HG03135 (cell line): ENCODE results near the gene CNIH1.
A peak's percentile ranks its signal among the peaks of the same experiment; 100 is the strongest.
"Not testable (repeated sequence)": the region's sequence is repeated elsewhere in the genome, so short reads cannot be mapped to it uniquely, and the experiment has no call there.

Experiments used
- ATAC-seq: cut with Tn5 transposase; IDR thresholded peaks from one replicate; pipeline ENCODE4 v1.9.1; 2021; ENCODE audit warnings: mild to moderate bottlenecking, moderate library complexity; ENCODE audit not compliant: unreplicated experiment

The CNIH1 gene

DNA sequence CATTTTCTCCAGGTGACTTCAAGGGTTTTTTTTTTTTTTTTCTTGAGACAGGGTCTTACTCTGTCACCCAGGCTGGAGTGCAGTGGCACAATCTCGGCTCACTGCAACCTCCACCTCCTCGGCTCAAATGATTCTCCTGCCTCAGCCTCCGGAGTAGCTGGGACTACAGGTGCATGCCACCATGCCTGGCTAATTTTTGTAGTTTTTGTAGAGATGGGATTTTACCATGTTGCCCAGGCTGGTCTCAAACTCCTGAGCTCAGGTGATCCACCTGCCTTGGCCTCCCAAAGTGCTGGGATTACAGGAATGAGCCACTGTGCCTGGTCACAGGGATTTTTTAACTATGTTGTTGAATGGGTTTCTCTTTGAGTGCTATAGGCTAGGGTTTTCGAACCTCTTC, 3.2 kb downstream of the CNIH1 start:
- ATAC-seq = not testable (repeated sequence)

DNA sequence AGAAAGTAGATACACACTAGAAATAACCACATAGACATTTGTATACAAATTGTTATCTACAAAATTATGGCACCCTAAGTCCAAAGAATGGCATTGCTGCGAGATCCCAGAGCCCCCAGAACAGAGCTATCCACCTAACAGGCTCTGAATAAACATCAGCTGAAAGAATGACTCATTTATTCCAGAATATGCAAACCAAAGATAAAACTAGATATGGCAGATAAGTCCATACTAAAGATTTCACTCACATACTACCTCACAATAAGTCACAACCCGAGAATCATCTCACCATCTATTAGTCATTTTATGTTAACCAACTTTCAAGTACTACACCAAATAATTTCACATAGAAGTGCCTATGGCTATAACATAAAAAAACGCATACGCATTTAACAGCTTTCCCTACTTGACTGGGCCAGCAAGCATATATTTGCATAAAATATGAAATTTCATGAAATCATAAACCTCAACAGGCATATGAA, 5.6 kb downstream of the CNIH1 start:
- ATAC-seq = no peak

DNA sequence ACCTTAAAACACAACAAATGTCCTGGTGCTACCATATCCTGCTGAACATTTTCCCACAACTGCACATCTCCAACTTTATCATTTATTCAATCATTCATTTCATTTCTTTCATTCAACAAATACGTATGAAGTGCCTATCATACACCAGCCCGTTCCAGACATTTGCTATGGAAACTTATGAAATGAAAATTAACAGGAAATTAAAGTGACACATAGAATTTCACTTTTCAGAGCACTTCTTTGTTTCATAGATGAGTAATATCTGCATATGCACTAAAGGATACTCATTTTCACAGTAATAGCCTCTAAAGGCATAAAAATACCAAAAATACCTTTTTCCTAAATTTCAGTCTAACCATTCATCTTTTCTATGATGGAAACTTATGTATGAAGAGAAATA, 12.6 kb downstream of the CNIH1 start:
- no peak for ATAC-seq

DNA sequence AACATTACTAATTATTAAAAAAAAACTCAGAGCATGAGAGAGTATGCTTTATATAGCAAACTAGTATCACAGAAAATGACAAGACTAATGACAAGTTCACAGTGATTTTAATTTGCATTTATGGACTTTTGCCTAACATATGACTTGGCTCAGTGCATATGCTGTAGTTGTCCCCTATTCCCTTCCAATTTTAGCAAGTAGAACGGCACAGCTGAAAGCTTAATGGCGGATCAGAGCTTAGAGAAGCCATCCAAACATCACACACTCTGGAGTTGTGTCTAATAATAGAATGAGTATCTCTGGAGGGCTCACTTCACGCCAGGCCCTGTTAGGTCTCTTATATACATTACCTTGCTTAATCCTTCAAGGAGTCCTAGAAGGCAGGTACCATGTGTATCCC, 13.3 kb downstream of the CNIH1 start:
- ATAC-seq = no peak

DNA sequence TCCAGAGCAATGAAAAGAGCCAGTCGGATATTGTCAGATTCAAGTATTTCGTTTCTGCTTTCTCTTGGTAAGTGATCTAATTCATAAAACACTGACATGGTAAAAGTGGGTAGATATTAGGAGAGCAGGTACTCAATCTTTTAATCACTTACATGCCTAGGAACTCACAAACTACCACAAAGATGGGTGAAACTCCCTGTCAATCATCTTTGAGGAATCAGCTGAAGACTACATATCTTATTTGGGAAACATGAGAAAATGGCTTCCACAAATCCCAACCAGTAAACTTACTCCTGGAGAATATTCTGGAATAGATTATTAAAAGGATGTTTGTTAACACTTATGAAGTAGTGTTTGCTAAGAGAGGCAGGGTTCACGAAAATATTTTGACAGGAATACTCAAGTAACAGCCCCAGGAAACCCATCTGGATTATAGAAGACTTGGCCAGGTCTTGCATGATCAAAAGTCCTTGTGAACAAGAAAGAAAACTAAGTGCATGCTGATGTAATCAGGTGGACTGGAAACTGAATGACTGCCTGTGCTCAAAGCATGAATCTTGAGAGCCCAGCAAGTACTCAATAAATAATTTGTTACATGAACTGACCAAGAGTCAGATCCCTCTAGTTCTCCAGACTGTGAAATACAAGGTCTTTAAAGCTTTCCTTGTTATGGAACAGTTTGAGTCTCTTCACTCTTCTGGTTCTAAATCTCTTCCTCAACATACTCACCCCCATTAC, 15.5 kb downstream of the CNIH1 start:
- no peak for ATAC-seq

DNA sequence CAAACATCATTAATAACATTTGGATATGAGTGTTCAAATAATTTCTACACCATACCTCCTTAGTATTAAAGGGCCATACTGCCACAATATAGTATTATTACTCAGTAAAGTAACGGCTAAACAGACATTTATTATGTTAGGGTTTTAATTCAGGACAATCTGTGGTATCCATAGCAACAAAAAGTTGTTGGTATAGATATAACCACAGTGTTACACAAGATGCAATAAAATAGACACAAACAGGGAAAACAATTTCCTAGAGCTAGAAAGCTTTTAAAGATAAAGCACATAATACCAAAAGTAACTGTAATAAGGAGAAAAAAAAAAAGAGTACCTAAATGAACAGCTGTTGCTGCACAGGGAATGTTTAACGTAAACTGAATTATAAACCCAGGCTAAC, 16.1 kb downstream of the CNIH1 start:
- no peak for ATAC-seq

DNA sequence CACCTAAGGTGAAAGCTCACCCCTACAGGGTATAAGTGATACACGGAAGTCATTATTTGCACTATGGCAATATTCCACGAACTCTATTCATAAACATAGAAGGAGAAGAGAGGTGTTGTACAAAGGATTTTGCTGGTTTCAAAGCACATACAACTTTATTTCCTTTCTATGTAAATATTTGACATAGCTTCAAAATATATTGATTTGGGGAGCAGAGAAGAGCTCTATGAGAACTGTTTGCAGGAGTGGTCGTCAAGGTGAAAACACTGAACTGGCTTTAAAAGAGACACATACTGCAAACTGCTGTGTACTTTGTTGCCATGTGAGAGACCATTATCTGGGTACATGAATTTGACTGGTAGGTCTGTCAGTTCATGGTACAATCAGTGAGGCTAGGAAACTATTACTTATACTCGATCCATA, 16.7 kb downstream of the CNIH1 start:
- ATAC-seq = no peak

DNA sequence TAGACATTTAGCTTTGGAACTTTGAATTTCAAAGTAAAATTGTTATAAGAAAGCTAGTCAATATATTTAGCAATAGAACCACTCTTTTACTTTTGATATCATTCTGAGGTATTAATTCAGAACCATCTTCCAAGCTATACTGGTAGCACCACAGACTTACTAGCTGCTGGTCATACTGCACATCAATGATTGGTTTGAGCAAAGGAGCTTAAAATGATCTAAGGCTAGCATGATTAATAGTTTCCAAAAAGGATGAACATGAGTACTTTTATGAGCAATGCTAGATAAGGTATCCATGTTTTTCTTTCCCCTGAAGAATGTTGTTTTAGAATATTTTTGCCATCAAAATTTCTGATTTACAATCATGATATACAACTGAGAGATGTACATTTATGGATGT, 17.2 kb downstream of the CNIH1 start:
- no peak for ATAC-seq

DNA sequence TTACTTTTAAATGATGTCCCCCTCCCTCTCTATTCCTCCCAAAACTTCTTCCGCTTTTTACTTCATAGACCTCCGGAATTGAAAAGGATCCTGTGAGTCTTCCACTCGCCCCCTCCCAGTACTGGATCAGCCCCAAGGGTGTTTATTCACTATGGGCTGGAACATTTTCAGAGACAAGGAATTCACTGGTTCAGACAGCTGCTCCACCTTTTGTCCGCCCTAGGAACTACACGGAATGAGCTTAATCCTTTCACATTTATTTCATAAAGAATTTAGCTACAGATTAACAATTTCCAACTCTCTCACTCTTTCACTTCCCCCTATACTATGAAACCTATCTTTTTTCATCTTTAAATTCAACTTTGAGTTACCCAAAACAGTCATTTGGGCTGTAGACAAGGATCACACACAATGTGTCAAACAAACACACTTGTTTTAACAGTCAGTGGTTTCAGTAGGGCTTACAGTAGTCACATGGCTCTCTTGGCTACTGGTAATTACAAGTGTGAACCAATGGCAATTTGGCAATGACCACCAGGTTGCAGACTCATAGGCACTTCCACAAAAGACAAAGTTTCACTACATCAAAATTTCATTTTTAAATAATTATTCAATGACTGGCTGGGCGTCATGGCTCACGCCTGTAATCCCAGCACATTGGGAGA, 20.6 kb downstream of the CNIH1 start:
- ATAC-seq = no peak

DNA sequence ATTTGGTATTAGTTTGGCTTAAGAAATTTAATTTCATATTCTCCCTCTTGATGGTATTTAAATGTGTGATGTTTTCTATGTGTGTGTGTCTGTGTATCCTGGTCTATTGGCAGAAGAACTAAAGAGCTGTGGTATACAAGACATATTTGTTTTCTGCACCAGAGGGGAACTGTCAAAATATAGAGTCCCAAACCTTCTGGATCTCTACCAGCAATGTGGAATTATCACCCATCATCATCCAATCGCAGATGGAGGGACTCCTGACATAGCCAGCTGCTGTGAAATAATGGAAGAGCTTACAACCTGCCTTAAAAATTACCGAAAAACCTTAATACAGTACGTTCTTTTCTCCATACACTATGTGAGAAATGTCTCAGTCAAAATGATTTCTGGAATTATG, 29.8 kb downstream of the CNIH1 start:
- ATAC-seq = no peak

DNA sequence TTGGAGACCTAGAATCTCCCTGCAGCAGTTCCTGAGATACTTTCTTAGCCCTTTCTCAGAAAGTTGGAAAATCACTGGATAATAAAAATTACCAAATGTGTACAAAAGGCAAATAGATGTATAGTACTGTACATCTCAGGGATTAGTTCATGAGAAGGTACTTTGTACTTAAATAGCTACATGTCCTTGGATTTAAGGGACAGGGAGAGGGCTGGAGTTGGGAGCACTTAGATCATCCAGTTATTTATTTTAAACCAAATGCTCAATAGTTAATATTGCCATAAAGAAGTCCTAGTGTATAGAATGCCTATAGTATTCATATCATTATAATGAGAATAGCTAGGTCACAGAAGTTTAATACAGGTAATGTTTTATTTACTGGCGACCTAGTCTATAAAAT, 31.0 kb downstream of the CNIH1 start:
- ATAC-seq = no peak

DNA sequence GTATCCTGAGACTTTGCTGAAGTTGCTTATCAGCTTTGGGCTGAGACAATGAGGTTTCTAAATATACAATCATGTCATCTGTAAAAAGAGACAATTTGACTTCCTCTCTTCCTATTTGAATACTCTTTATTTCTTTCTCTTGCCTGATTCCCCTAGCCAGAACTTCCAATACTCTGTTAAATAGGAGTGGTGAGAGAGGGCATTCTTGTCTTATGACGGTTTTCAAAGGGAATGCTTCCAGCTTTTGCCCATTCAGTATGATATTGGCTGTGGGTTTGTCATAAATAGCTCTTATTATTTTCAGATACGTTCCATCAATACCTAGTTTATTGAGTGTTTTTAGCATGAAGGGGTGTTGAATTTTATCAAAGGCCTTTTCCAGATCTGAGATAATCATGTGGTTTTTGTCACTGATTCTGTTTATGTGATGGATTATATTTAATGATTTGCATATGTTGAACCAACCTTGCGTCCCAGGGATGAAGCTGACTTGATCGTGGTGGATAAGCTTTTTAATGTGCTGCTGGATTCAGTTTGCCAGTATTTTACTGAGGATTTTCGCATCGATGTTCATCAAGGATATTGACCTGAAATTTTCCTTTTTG, 37.7 kb downstream of the CNIH1 start:
- ATAC-seq = not testable (repeated sequence)

DNA sequence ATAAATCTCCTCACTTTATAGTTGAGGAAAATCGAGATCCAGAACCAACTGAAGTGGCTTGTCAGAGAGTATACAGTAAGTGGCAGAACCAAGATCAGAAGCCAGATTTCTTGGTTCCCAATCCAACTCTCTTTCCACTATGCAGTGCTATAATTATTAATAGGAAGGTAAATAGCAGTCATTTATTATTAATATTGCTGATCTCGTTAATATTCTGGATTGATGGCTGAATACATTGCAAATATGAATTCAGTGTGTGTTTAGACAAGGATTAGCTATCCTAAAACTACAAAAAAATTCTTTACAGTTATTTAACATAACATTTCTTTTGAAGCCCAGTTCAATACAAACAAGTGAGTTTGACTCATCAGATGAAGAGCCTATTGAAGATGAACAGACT, 41.6 kb downstream of the CNIH1 start:
- no peak for ATAC-seq

DNA sequence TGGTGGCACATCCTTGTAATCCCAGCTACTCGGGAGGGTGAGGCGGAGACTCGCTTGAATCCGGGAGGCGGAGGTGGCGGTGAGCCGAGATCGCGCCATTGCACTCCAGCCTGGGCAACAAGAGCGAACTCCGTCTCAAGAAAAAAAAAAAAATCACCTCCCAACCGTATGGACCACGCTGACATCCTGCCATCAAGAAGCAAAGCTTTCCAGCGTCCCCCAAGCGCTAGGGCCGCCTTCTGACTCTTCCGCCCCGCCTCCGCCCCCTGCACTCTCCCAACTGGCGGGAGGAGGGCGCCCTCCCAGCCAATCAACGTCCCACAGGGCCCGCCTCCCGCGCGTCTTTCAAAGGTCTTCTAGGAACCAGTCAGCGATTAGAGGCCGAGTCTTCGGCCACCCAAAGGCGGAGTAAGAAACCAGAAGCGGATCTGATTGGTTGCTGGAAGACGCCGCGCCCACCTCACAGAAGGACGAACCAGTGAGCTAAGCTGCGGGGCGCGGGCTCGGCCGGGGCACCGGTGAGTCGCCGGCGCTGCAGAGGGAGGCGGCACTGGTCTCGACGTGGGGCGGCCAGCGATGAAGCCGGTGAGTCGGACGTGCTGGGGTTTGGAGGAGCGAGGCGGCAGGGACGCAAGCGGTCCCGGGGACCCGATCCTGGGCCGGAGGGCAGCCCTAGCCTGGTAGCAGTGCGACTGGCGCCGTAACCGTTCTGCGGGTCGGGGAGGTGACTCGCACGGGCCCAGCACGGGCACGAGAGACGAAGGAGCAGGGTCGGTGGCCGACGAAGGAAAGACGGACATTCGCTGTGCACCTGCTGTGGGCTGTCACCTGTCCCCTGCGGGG, 44.5 kb downstream of the CNIH1 start, which contains the start of gene CDKN3:
Gene CDKN3 (plus strand): TSS at position 515 of the 843 bp plus-strand sequence. CDS start 62 bp downstream, at position 577.
- peak; percentile 98 for ATAC-seq

DNA sequence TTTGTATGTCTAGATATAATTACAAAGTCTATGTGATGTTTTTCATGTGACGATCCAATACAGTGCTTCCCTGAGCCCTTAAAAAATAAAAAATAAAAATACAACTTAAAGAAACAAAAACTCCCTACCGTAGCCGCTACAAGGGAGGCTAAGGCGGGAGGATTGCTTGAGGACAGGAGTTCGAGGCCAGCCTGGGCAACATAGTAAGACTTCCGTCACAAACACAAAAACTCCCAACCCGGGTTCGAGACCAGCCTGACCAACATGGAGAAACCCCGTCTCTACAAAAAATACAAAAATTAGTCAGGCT, 45.0 kb downstream of the CNIH1 start:
- ATAC-seq = no peak

DNA sequence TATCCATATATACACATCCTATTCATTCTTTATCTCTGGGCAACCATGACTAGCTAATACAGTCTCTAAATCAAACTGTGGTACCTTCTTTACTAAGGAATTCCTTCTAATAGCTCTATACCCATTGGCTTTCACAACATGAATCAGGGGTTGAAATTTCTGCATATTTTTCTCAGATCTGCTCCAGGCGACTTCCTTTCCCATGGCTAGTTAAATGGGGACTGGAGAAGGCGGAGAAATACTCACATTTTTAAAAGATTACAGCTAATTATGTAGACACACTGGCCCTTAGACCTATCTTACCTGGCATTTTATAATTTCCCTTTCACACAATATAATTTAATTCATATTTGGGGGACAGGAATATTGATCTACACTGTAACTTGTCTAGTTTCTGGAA, 45.5 kb downstream of the CNIH1 start:
- no peak for ATAC-seq

DNA sequence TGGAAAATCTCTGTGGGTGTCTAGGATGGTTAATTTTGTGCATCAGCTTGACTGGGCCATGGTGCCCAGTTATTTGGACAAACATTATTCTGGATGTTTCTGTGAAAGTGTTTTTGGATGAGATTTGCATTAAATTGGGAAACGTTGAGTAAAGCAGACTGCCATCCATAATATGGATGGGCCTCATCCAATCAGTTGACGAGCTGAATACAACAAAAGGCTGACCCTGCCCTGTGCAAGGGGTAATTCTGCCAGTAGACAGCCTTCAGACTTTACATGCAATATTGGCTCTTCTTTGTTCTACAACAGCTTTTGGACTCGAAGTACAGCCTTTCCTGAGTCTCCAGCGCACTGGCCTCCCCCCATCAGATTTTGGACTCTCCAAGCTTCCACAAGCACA, 45.9 kb downstream of the CNIH1 start:
- ATAC-seq = no peak

DNA sequence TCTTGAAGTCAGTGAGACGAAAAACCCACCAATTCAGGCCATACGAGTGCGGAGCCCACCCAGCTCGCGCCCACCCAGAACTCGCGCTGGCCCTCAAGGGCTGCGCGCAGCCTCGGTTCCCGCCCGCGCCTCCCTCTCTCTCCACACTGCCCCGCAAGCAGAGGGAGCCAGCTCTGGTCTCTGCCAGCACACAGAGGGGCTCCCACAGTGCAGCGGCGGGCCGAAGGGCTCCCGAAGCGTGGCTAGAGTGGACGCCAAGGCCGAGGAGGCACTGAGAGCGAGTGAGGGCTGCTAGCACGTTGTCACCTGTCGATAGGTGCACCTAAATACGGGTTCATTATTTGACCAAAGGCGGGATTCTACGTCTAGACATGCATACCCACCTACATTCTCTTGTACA, 46.6 kb downstream of the CNIH1 start:
- no peak for ATAC-seq

DNA sequence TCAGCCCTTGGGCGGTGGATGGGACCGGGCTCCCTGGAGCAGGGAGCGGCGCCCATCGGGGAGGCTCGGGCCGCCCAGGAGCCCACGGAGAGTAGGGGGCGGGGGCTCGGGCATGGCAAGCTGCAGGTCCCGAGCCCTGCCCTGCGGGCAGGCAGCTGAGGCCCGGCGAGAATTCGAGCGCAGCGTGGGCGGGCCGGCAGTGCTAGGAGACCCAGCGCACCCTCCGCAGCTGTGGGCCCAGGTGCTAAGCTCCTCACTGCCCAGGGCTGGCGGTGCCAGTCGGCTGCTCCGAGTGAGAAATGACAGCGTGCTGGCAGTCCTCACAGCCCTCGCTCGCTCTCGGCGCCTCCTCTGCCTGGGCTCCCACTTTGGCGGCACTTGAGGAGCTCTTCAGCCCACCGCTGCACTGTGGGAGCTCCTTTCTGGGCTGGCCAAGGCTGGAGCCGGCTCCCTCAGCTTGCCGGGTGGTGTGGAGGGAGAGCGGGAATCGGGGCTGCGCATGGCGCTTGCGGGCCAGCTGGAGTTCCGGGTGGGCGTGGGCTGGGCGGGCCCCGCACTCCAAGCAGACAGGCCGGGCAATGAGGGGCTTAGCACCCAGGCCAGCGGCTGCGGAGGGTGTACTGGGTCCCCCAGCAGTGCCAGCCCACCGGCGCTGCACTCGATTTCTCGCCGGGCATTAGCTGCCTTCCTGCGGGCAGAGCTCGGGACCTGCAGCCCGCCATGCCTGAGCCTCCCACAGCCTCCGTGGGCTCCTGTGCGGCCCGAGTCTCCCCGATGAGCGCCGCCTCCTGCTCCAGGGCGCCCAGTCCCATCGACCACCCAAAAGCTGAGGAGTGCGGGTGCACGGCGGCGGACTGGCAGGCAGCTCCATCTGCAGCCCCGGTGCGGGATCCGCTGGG, 47.9 kb downstream of the CNIH1 start:
- not testable (repeated sequence) for ATAC-seq

DNA sequence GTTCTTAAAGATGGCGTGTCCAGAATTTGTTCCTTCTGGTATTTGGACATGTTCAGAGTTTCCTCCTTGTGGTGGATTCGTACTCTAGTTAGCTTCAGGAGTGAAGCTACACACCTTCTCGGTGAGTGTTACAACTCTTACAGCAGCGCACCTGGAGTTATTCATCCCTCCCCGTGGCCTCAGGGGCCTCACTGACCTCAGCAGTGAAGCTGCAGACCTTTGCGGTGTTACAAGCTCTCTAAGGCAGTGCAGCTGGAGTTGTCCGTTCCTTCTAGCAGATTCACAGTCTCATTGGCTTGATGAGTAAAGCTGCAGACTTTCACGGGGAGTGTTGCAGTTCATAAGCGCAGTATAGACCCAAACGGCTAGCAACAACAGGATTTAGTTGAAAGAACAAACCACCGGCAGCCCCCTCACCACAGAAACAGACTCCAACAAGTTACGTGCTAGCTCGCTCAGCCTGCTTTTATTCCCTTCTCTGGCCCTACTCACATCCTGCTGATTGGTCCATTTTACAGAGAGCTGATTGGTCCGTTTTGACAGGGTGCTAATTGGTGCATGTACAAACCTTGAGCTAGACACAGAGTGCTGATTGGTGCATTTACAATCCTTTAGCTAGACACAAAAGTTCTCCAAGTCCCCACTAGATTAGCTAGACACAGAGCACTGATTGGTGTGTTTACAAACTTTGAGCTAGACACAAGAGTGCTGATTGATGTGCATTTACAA, 48.9 kb downstream of the CNIH1 start:
- ATAC-seq = no peak
